ENCODE data around the gene PPIL1. TPM values are rescaled to one million over a fixed set of nuclear protein-coding genes. Genes with fewer than 3 reads are reported as not detected.
A peak's percentile ranks its signal among the peaks of the same experiment; 100 is the strongest.

The PPIL1 gene
- total and polyA plus RNA-seq, 2 experiments from 2014 or later: 37.0 to 133 TPM

- DNase-seq (ENCODE audit: low read depth in 1 of 2, low spot score in 1 of 2): peak in 1 of 2 donors; percentile 79
- TF ChIP-seq CTCF (IDR thresholded peaks at IDR 0.05; ENCODE audit: low read depth, low read length): no peak
- Histone ChIP-seq H3K4me1 (ENCODE audit: low read depth) (peaks cover 43% of the 10 kb centered on the region), H3K4me3 (no peak overlapping the region), H3K36me3 (peaks cover 12% of the 10 kb centered on the region), H3K27me3 (no peaks in the 10 kb centered on the region), H3K9me3 (ENCODE audit: low read depth) (no peaks in the 10 kb centered on the region), H3K27ac (peak overlapping the region; percentile 85)
Observed at GRCh38 chr6:36852481-36853147, 22.0 kb downstream of the PPIL1 start.

- TF ChIP-seq CTCF (IDR thresholded peaks at IDR 0.05; ENCODE audit: low read depth, low read length): no peak
- no peaks in the 10 kb centered on the region for H3K9me3 ChIP-seq (ENCODE audit: low read depth)
- peaks cover 45% of the 10 kb centered on the region for H3K4me1 ChIP-seq (ENCODE audit: low read depth)
- H3K27ac ChIP-seq: peak overlapping the region; percentile 85
- peak in 1 of 2 donors; percentile 86 for DNase-seq (ENCODE audit: low read depth in 1 of 2, low spot score in 1 of 2)
- H3K27me3 ChIP-seq: no peaks in the 10 kb centered on the region
- no peak overlapping the region for H3K4me3 ChIP-seq
- H3K36me3 ChIP-seq: peaks cover 10% of the 10 kb centered on the region
Observed at GRCh38 chr6:36851626-36852025, 23.0 kb downstream of the PPIL1 start.

GRCh38 chr6:36851149-36851614, 23.4 kb downstream of the PPIL1 start:
- TF ChIP-seq CTCF (IDR thresholded peaks at IDR 0.05; ENCODE audit: low read depth, low read length): peak; percentile 81
- peak; percentile 87 to 91 for DNase-seq (ENCODE audit: low read depth in 1 of 2, low spot score in 1 of 2)
- peak overlapping the region; percentile 85 for H3K27ac ChIP-seq
- peaks cover 10% of the 10 kb centered on the region for H3K36me3 ChIP-seq
- H3K27me3 ChIP-seq: no peaks in the 10 kb centered on the region
- H3K4me1 ChIP-seq (ENCODE audit: low read depth): peaks cover 46% of the 10 kb centered on the region
- no peaks in the 10 kb centered on the region for H3K9me3 ChIP-seq (ENCODE audit: low read depth)
- H3K4me3 ChIP-seq: no peak overlapping the region

GRCh38 chr6:36850021-36850420, 24.6 kb downstream of the PPIL1 start:
- Histone ChIP-seq H3K9me3 (ENCODE audit: low read depth) (no peaks in the 10 kb centered on the region), H3K4me3 (no peak overlapping the region), H3K27ac (peak overlapping the region; percentile 91), H3K36me3 (peaks cover 9% of the 10 kb centered on the region), H3K27me3 (no peaks in the 10 kb centered on the region), H3K4me1 (ENCODE audit: low read depth) (peaks cover 57% of the 10 kb centered on the region)
- TF ChIP-seq CTCF (IDR thresholded peaks at IDR 0.05; ENCODE audit: low read depth, low read length): no peak
- DNase-seq (ENCODE audit: low read depth in 1 of 2, low spot score in 1 of 2): no peak

- H3K27me3 ChIP-seq: no peaks in the 10 kb centered on the region
- no peaks in the 10 kb centered on the region for H3K9me3 ChIP-seq (ENCODE audit: low read depth)
- no peak for TF ChIP-seq CTCF (IDR thresholded peaks at IDR 0.05; ENCODE audit: low read depth, low read length)
- DNase-seq (ENCODE audit: low read depth in 1 of 2, low spot score in 1 of 2): peak; percentile 73 to 87
- peaks cover 69% of the 10 kb centered on the region for H3K4me1 ChIP-seq (ENCODE audit: low read depth)
- peak overlapping the region; percentile 7 for H3K4me3 ChIP-seq
- H3K36me3 ChIP-seq: no peaks in the 10 kb centered on the region
- H3K27ac ChIP-seq: peak overlapping the region; percentile 91
Observed at GRCh38 chr6:36848658-36849441, 25.8 kb downstream of the PPIL1 start.

Measured in cardiac muscle cell (in vitro differentiated cells and primary cell).